Keratinocyte (primary cell): ENCODE data around the gene PLCG2. TPM values are rescaled to one million over a fixed set of nuclear protein-coding genes. Genes with fewer than 3 reads are reported as not detected.

Experiments
- DNase-seq: peaks from one replicate; pipeline ENCODE4 v3.0.0-alpha.2; 2011; ENCODE audit warnings: low read depth, missing footprints, low spot score
- FAIRE-seq: peaks from 2 replicates; lab custom pipeline; 2011; peaks lifted over from hg19 to GRCh38; lab: Jason Lieb, UNC
- H2AFZ ChIP-seq: 2 replicates; pipeline ENCODE4 v1.6.0; 2012; ENCODE audit warnings: low read length, control low read depth, inconsistent platforms; ENCODE audit not compliant: control insufficient read depth
- H3K27ac ChIP-seq: 2 replicates; pipeline ENCODE4 v1.5.1; 2011; ENCODE audit warnings: low read length; ENCODE audit not compliant: control insufficient read depth, insufficient read depth
- H3K27me3 ChIP-seq: 3 replicates; pipeline ENCODE4 v1.6.0; 2011; ENCODE audit warnings: low read length; ENCODE audit not compliant: control insufficient read depth, insufficient read depth; ENCODE audit errors: extremely low read depth
- H3K36me3 ChIP-seq, 2 experiments: 2 replicates in 1 of 2; 3 replicates in 1 of 2; pipeline ENCODE4 v1.5.1; 2011; ENCODE audit warnings: low read length in 2 of 2, mild to moderate bottlenecking in 1 of 2; ENCODE audit not compliant: control insufficient read depth in 2 of 2, insufficient read depth in 2 of 2; ENCODE audit errors: extremely low read depth in 1 of 2
- H3K4me1 ChIP-seq: 3 replicates; pipeline ENCODE4 v1.5.1; 2011; ENCODE audit warnings: low read length; ENCODE audit not compliant: control insufficient read depth, insufficient read depth; ENCODE audit errors: extremely low read depth
- H3K4me2 ChIP-seq: 3 replicates; pipeline ENCODE4 v1.6.0; 2011; ENCODE audit warnings: low read depth, low read length; ENCODE audit not compliant: control insufficient read depth, insufficient read depth; ENCODE audit errors: extremely low read depth
- H3K4me3 ChIP-seq, 3 experiments: fragments of 200-600 bp in 1 of 3; sonication (generic) in 1 of 3; 2 replicates in 2 of 3; 3 replicates in 1 of 3; pipeline ENCODE4 v1.5.1; 2011 to 2016; ENCODE audit warnings: low read length in 3 of 3, mild to moderate bottlenecking in 3 of 3, control low read depth in 2 of 3, inconsistent platforms in 1 of 3, low read depth in 1 of 3, mixed read lengths in 1 of 3, mixed run types in 1 of 3, moderate library complexity in 1 of 3; ENCODE audit not compliant: control insufficient read depth in 2 of 3, insufficient read depth in 2 of 3; ENCODE audit errors: extremely low read depth in 1 of 3
- H3K79me2 ChIP-seq: 2 replicates; pipeline ENCODE4 v1.6.0; 2012; ENCODE audit warnings: low read length; ENCODE audit not compliant: control insufficient read depth, insufficient read depth
- H3K9ac ChIP-seq: 3 replicates; pipeline ENCODE4 v1.6.0; 2011; ENCODE audit warnings: low read length; ENCODE audit not compliant: control insufficient read depth, insufficient read depth; ENCODE audit errors: extremely low read depth
- H3K9me1 ChIP-seq: 3 replicates; pipeline ENCODE4 v1.6.0; 2011; ENCODE audit warnings: low read length; ENCODE audit not compliant: control insufficient read depth, insufficient read depth; ENCODE audit errors: extremely low read depth
- H3K9me3 ChIP-seq: 2 replicates; pipeline ENCODE4 v1.5.1; 2012; ENCODE audit warnings: low read depth, low read length; ENCODE audit not compliant: control insufficient read depth
- H4K20me1 ChIP-seq: 3 replicates; pipeline ENCODE4 v1.6.0; 2011; ENCODE audit warnings: low read length; ENCODE audit not compliant: control insufficient read depth, insufficient read depth; ENCODE audit errors: extremely low read depth
- EZH2 ChIP-seq: IDR thresholded peaks from one replicate; pipeline ENCODE4 v1.6.1; 2012; ENCODE audit warnings: inconsistent platforms, mild to moderate bottlenecking, low read length, moderate library complexity
- dilution Hi-C: fragments of 300-500 bp; cut with MboI; formaldehyde crosslinking; loops from one replicate; pipeline ENCODE4 v1.7.0; 2020; ENCODE audit warnings: low sequenced_read_pairs; ENCODE audit not compliant: extremely low pct_ligation_motif_present
- polyA plus RNA-seq, 5 experiments: library from polyadenylated mRNA; depleted of rRNA in 3 of 5; stranded (reverse) in 3 of 5; stranded (forward) in 1 of 5; unstranded in 1 of 5; fragments of >200 nt; gene quantifications; 1 replicate in 1 of 5; 2 replicates in 3 of 5; 3 replicates in 1 of 5; pipeline versions ENCODE4 v1.2.1 to v1.2.3, GENCODE V29; 2011 to 2012; ENCODE audit warnings: missing spikeins in 2 of 5, low read depth in 1 of 5, low replicate concordance in 1 of 5
- TF ChIP-seq, protein P1 (sequence below), 3 experiments: IDR thresholded peaks in 1 of 3; conservative IDR thresholded peaks in 1 of 3; optimal IDR thresholded peaks in 1 of 3; 2 replicates in 2 of 3; 3 replicates in 1 of 3; pipeline versions ENCODE3 to v1.5.1; 2011; ENCODE audit warnings: low read length in 3 of 3, mild to moderate bottlenecking in 3 of 3, moderate library complexity in 2 of 3, control low read depth in 1 of 3, inconsistent platforms in 1 of 3; ENCODE audit not compliant: insufficient read depth in 2 of 3; ENCODE audit errors: extremely low read depth in 1 of 3

The PLCG2 gene
- polyA plus RNA-seq, 1 donor (not counting 4 experiments of a cell fraction or from before 2014, with no cell fraction given), result 3.5 TPM

GRCh38 chr16:81803332-81803731, 24.2 kb downstream of the PLCG2 start:
- FAIRE-seq, result no peak

GRCh38 chr16:81804134-81804610, 25.1 kb downstream of the PLCG2 start:
- TF ChIP-seq EZH2, result no peak
- TF ChIP-seq, protein P1, sequence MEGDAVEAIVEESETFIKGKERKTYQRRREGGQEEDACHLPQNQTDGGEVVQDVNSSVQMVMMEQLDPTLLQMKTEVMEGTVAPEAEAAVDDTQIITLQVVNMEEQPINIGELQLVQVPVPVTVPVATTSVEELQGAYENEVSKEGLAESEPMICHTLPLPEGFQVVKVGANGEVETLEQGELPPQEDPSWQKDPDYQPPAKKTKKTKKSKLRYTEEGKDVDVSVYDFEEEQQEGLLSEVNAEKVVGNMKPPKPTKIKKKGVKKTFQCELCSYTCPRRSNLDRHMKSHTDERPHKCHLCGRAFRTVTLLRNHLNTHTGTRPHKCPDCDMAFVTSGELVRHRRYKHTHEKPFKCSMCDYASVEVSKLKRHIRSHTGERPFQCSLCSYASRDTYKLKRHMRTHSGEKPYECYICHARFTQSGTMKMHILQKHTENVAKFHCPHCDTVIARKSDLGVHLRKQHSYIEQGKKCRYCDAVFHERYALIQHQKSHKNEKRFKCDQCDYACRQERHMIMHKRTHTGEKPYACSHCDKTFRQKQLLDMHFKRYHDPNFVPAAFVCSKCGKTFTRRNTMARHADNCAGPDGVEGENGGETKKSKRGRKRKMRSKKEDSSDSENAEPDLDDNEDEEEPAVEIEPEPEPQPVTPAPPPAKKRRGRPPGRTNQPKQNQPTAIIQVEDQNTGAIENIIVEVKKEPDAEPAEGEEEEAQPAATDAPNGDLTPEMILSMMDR (optimal IDR thresholded peaks at IDR 0.05 in 1 of 3, IDR thresholded peaks at IDR 0.05 in 1 of 3, conservative IDR thresholded peaks at IDR 0.05 in 1 of 3; ENCODE audit: extremely low read depth in 1 of 3, insufficient read depth in 2 of 3, low read length in 3 of 3), result no peak
- no peak overlapping the region for H3K27ac ChIP-seq
- no peaks in the 10 kb centered on the region for H3K9me1 ChIP-seq
- no peak overlapping the region for H3K4me3 ChIP-seq
- FAIRE-seq (no peak), DNase-seq (no peak)
- H3K79me2 ChIP-seq, result no peaks in the 10 kb centered on the region
- H4K20me1 ChIP-seq, result no peaks in the 10 kb centered on the region
- no peak overlapping the region for H3K4me2 ChIP-seq
- dilution Hi-C loops, result no loop called here
- no peaks in the 10 kb centered on the region for H3K4me1 ChIP-seq
- H3K9ac ChIP-seq, result no peak overlapping the region
- no peak overlapping the region for H2AFZ ChIP-seq
- peaks cover 6% of the 10 kb centered on the region for H3K27me3 ChIP-seq
- no peaks in the 10 kb centered on the region for H3K36me3 ChIP-seq
- no peaks in the 10 kb centered on the region for H3K9me3 ChIP-seq

More at GRCh38 chr16:81803332-81803731, 24.2 kb downstream of the PLCG2 start:
- no peaks in the 10 kb centered on the region for H3K9me1 ChIP-seq
- no peak overlapping the region for H3K9ac ChIP-seq
- no peak overlapping the region for H3K4me2 ChIP-seq
- no peak overlapping the region for H3K27ac ChIP-seq
- no peaks in the 10 kb centered on the region for H3K36me3 ChIP-seq
- H2AFZ ChIP-seq, result no peak overlapping the region
- H4K20me1 ChIP-seq, result no peaks in the 10 kb centered on the region
- TF ChIP-seq, protein P1 (optimal IDR thresholded peaks at IDR 0.05 in 1 of 3, IDR thresholded peaks at IDR 0.05 in 1 of 3, conservative IDR thresholded peaks at IDR 0.05 in 1 of 3; ENCODE audit: extremely low read depth in 1 of 3, insufficient read depth in 2 of 3, low read length in 3 of 3), result no peak
- TF ChIP-seq EZH2, result no peak
- H3K79me2 ChIP-seq, result no peaks in the 10 kb centered on the region
- no peak overlapping the region for H3K4me3 ChIP-seq
- no peaks in the 10 kb centered on the region for H3K4me1 ChIP-seq
- dilution Hi-C loops, result no loop called here
- DNase-seq, result no peak
- H3K9me3 ChIP-seq, result no peaks in the 10 kb centered on the region
- H3K27me3 ChIP-seq, result peaks cover 6% of the 10 kb centered on the region
